Naive thymus-derived CD8-positive, alpha-beta T cell (primary cell): Measurements from ENCODE around the gene CALML4. TPM values are rescaled to one million over a fixed set of nuclear protein-coding genes. Genes with fewer than 3 reads are reported as not detected.

ENCODE experiments used
- ATAC-seq, 2 donors: fragments of 150-1000 bp; cut with Tn5 transposase in 1 of 2; sonication (Bioruptor Pico), chemical (Tn5 transposase) in 1 of 2; 1 replicate in 1 of 2; 2 replicates in 1 of 2; pipeline ENCODE4 v1.10.0; 2021; ENCODE audit warnings: mild to moderate bottlenecking in 2 of 2, moderate library complexity in 2 of 2
- POLR2A ChIA-PET: fragments of 350-600 bp; sonication (Branson Sonifier 250); formaldehyde crosslinking; loops from one replicate; lab custom pipeline; 2021; ENCODE audit warnings: antibody characterized with exemption; lab: Charles Lee
- DNase-seq, 10 donors: peaks; one replicate each; pipeline versions ENCODE4 v3.0.0 to v3.0.0-alpha.2; 2020 to 2022
- H3K27ac Mint-ChIP-seq, 10 donors: one replicate each; pipeline ENCODE4 v1.8.0; 2020 to 2022; ENCODE audit warnings: mild to moderate bottlenecking in 10 of 10, mixed read lengths in 10 of 10, moderate library complexity in 4 of 10, inconsistent platforms in 1 of 10
- H3K27me3 Mint-ChIP-seq, 5 donors: one replicate each; pipeline ENCODE4 v1.8.0; 2021 to 2022; ENCODE audit warnings: mixed read lengths in 5 of 5
- H3K36me3 Mint-ChIP-seq, 3 donors: one replicate each; pipeline ENCODE4 v1.8.0; 2020 to 2022; ENCODE audit warnings: mixed read lengths in 3 of 3, mild to moderate bottlenecking in 2 of 3, inconsistent platforms in 1 of 3
- H3K4me1 Mint-ChIP-seq, 4 donors: one replicate each; pipeline ENCODE4 v1.8.0; 2021 to 2022; ENCODE audit warnings: mixed read lengths in 4 of 4
- H3K4me3 Mint-ChIP-seq, 10 donors: one replicate each; pipeline ENCODE4 v1.8.0; 2020 to 2022; ENCODE audit warnings: mild to moderate bottlenecking in 10 of 10, mixed read lengths in 10 of 10, moderate library complexity in 6 of 10, inconsistent platforms in 1 of 10
- H3K9me3 Mint-ChIP-seq, 9 donors: one replicate each; pipeline ENCODE4 v1.8.0; 2020 to 2022; ENCODE audit warnings: mixed read lengths in 9 of 9, mild to moderate bottlenecking in 3 of 9, inconsistent platforms in 1 of 9, moderate library complexity in 1 of 9
- polyA plus RNA-seq, 3 donors: library from polyadenylated mRNA; unstranded; fragments of 300-500 nt; fragmentation: Illumina TruSeq; gene quantifications; one replicate each; pipeline ENCODE4 v1.2.3, GENCODE V29; 2021
- total RNA-seq, 8 experiments: library from RNA in 2 of 8; stranded (reverse) in 2 of 8; gene quantifications; one replicate each; pipeline ENCODE4 v1.2.3 and lab custom pipeline; 2021 to 2026

CALML4 gene
- total and polyA plus RNA-seq, 5 experiments from 2014 or later = 0.65 to 4.7 (median 4.1) TPM; not detected in 2

GRCh38 chr15:68145706-68146105 is 59.4 kb downstream of the CALML4 start:
- no peak overlapping the region for H3K4me3 Mint-ChIP-seq
- peaks cover 5 to 34% (median 10%) of the 10 kb centered on the region in 4 donors for H3K4me1 Mint-ChIP-seq
- POLR2A ChIA-PET = interaction anchor here (0.8 kb wide), 1 partner anchor 91 kb away, joined by 3 read pairs; the partner anchor contains the start of gene PIAS1
- peaks cover 0 to 65% (median 7%) of the 10 kb centered on the region in 3 donors for H3K36me3 Mint-ChIP-seq
- H3K9me3 Mint-ChIP-seq = no peaks in the 10 kb centered on the region
- H3K27ac Mint-ChIP-seq = peak overlapping the region in 3 of 10 donors; percentile 25 to 46 (median 33)
- no peaks in the 10 kb centered on the region for H3K27me3 Mint-ChIP-seq
- ATAC-seq (no peak), DNase-seq (no peak)

GRCh38 chr15:68143785-68144184 is 61.3 kb downstream of the CALML4 start:
- ATAC-seq (no peak), DNase-seq (no peak)
- no peaks in the 10 kb centered on the region for H3K27me3 Mint-ChIP-seq
- H3K27ac Mint-ChIP-seq = peak overlapping the region in 3 of 10 donors; percentile 35 to 59 (median 38)
- H3K9me3 Mint-ChIP-seq = no peaks in the 10 kb centered on the region
- POLR2A ChIA-PET = no interaction called here
- peaks cover 0 to 58% (median 6%) of the 10 kb centered on the region in 3 donors for H3K36me3 Mint-ChIP-seq
- H3K4me1 Mint-ChIP-seq = peaks cover 8 to 37% (median 19%) of the 10 kb centered on the region in 4 donors
- H3K4me3 Mint-ChIP-seq = no peak overlapping the region

- POLR2A ChIA-PET = no interaction called here
- Mint-ChIP-seq H3K4me1 (peaks cover 9 to 37% (median 22%) of the 10 kb centered on the region in 4 donors), H3K9me3 (no peaks in the 10 kb centered on the region), H3K27ac (no peak overlapping the region), H3K27me3 (no peaks in the 10 kb centered on the region), H3K4me3 (no peak overlapping the region), H3K36me3 (peaks cover 0 to 58% (median 7%) of the 10 kb centered on the region in 3 donors)
- ATAC-seq = no peak
- no peak for DNase-seq
Observed at GRCh38 chr15:68143129-68143528, 62.0 kb downstream of the CALML4 start.

Other genes with a start within 250 kb of the CALML4 start
- gene PIAS1, start 151.0 kb downstream of the CALML4 start, total RNA-seq = 10 to 100 TPM; 90.0 to 94.1 TPM
- 100 to 1,000 TPM; 120 to 149 (median 138) TPM for gene PIAS1, start 151.0 kb downstream of the CALML4 start, polyA plus RNA-seq
- gene CLN6, start 24.4 kb upstream of the CALML4 start, total RNA-seq = 10 to 100 TPM; 18.5 to 22.3 TPM
- gene CLN6, start 24.4 kb upstream of the CALML4 start, polyA plus RNA-seq = 1 to 10 TPM; 2.4 to 4.1 (median 3.3) TPM
- 10 to 100 TPM; 61.1 to 66.5 TPM for gene FEM1B, start 72.4 kb upstream of the CALML4 start, total RNA-seq
- 10 to 100 TPM; 13.4 to 15.7 (median 14.6) TPM for gene FEM1B, start 72.4 kb upstream of the CALML4 start, polyA plus RNA-seq
- gene ITGA11, start 226.8 kb upstream of the CALML4 start, total RNA-seq = under 1 TPM; 0.03 to 0.11 TPM
- under 1 TPM in 1 of 3 donors, not detected in 2; 0.02 TPM for gene ITGA11, start 226.8 kb upstream of the CALML4 start, polyA plus RNA-seq